Panc1 (cell line): Measurements from ENCODE around the gene VOPP1.

Experiments
- POLR2AphosphoS5 ChIP-seq: IDR thresholded peaks from 2 replicates; pipeline ENCODE4 v1.6.1; 2012; ENCODE audit warnings: mild to moderate bottlenecking, low read depth, low read length, moderate library complexity
- TF ChIP-seq, protein P1 (sequence below): fragments of 450-650 bp; IDR thresholded peaks from 2 replicates; pipeline ENCODE4 v1.5.1; 2017; ENCODE audit warnings: mild to moderate bottlenecking
- TF ChIP-seq, protein P2 (sequence below), 2 experiments: IDR thresholded peaks; 2 replicates each; pipeline ENCODE4 v1.6.1; 2011 to 2012; ENCODE audit warnings: low read depth in 2 of 2, control low read depth in 1 of 2, low read length in 1 of 2, mild to moderate bottlenecking in 1 of 2, moderate library complexity in 1 of 2; ENCODE audit not compliant: insufficient read depth in 1 of 2

DNA sequence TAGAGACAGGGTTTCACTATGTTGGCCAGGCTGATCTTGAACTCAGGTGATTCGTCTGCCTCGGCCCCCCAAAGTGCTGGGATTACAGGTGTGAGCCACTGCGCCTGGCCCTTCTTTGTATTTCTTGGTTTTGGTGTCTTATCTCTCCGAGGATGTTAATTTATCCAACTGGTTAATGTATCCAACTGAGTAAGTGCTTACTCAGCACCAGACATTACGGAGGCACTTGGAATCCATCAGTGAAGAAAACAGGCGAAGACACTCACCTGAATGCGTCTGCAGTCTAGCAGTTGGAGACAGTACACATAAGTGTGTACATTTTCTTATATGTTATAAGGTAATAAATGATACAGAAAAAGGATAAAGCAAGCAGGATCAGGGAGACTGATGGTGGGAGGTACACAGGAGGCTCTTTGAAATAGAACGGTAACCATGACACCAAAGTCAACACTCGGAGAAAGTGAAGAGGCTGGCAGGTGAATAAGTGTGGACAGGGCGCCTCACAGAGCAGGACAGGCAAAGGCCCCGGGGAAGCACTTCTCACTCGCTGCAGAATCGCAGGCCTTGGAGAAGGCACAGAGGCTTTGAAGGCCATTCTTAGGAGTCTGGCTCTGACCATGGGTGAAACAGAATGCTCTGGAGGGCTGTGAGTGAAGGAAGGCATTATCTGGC lies 134.1 kb downstream of the VOPP1 start:
- TF ChIP-seq, protein P1, sequence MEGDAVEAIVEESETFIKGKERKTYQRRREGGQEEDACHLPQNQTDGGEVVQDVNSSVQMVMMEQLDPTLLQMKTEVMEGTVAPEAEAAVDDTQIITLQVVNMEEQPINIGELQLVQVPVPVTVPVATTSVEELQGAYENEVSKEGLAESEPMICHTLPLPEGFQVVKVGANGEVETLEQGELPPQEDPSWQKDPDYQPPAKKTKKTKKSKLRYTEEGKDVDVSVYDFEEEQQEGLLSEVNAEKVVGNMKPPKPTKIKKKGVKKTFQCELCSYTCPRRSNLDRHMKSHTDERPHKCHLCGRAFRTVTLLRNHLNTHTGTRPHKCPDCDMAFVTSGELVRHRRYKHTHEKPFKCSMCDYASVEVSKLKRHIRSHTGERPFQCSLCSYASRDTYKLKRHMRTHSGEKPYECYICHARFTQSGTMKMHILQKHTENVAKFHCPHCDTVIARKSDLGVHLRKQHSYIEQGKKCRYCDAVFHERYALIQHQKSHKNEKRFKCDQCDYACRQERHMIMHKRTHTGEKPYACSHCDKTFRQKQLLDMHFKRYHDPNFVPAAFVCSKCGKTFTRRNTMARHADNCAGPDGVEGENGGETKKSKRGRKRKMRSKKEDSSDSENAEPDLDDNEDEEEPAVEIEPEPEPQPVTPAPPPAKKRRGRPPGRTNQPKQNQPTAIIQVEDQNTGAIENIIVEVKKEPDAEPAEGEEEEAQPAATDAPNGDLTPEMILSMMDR: no peak
- TF ChIP-seq, protein P2, sequence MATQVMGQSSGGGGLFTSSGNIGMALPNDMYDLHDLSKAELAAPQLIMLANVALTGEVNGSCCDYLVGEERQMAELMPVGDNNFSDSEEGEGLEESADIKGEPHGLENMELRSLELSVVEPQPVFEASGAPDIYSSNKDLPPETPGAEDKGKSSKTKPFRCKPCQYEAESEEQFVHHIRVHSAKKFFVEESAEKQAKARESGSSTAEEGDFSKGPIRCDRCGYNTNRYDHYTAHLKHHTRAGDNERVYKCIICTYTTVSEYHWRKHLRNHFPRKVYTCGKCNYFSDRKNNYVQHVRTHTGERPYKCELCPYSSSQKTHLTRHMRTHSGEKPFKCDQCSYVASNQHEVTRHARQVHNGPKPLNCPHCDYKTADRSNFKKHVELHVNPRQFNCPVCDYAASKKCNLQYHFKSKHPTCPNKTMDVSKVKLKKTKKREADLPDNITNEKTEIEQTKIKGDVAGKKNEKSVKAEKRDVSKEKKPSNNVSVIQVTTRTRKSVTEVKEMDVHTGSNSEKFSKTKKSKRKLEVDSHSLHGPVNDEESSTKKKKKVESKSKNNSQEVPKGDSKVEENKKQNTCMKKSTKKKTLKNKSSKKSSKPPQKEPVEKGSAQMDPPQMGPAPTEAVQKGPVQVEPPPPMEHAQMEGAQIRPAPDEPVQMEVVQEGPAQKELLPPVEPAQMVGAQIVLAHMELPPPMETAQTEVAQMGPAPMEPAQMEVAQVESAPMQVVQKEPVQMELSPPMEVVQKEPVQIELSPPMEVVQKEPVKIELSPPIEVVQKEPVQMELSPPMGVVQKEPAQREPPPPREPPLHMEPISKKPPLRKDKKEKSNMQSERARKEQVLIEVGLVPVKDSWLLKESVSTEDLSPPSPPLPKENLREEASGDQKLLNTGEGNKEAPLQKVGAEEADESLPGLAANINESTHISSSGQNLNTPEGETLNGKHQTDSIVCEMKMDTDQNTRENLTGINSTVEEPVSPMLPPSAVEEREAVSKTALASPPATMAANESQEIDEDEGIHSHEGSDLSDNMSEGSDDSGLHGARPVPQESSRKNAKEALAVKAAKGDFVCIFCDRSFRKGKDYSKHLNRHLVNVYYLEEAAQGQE (IDR thresholded peaks at IDR 0.05; ENCODE audit: insufficient read depth in 1 of 2, low read depth in 2 of 2, low read length in 1 of 2): no peak
- TF ChIP-seq POLR2AphosphoS5: no peak
